Chondrocyte (in vitro differentiated cells): ENCODE results near the gene ZAR1L. TPM values are rescaled to one million over a fixed set of nuclear protein-coding genes. Genes with fewer than 3 reads are reported as not detected.

Experiments
- DNase-seq: peaks from one replicate; pipeline ENCODE4 v3.0.0; 2021; ENCODE audit warnings: mixed read lengths, low spot score
- H3K27ac Mint-ChIP-seq: one replicate; pipeline ENCODE4 v1.8.0; 2021; ENCODE audit warnings: mild to moderate bottlenecking, moderate library complexity, mixed read lengths; ENCODE audit not compliant: unreplicated experiment
- H3K27me3 Mint-ChIP-seq: 2 replicates; pipeline ENCODE4 v1.8.0; 2021; ENCODE audit warnings: low read depth, mixed read lengths
- H3K36me3 Mint-ChIP-seq: 2 replicates; pipeline ENCODE4 v1.8.0; 2021; ENCODE audit warnings: low read depth, mixed read lengths
- H3K4me1 Mint-ChIP-seq: 2 replicates; pipeline ENCODE4 v1.8.0; 2021; ENCODE audit warnings: low read depth, mild to moderate bottlenecking, mixed read lengths
- H3K4me3 Mint-ChIP-seq: one replicate; pipeline ENCODE4 v1.8.0; 2021; ENCODE audit warnings: mild to moderate bottlenecking, moderate library complexity, mixed read lengths; ENCODE audit not compliant: unreplicated experiment
- H3K9me3 Mint-ChIP-seq: 2 replicates; pipeline ENCODE4 v1.8.0; 2021; ENCODE audit warnings: low read depth, mixed read lengths
- CTCF ChIP-seq: fragments of 200-600 bp; sonication (generic); IDR thresholded peaks from 2 replicates; pipeline ENCODE4 v1.5.0; 2021; ENCODE audit warnings: antibody characterized with exemption, mild to moderate bottlenecking, moderate library complexity
- total RNA-seq: library from RNA; stranded (reverse); gene quantifications from 3 replicates; pipeline ENCODE4 v1.2.1, GENCODE V29; 2021

The ZAR1L gene
- total RNA-seq, 1 donor from 2014 or later: not detected

GRCh38 chr13:32272021-32272683 lies 43.0 kb downstream of the ZAR1L start:
- peaks cover 4% of the 10 kb centered on the region for H3K9me3 Mint-ChIP-seq
- H3K27me3 Mint-ChIP-seq: no peaks in the 10 kb centered on the region
- no peak for DNase-seq
- H3K36me3 Mint-ChIP-seq: peaks cover 32% of the 10 kb centered on the region
- H3K4me1 Mint-ChIP-seq: peaks cover 16% of the 10 kb centered on the region
- peak overlapping the region; percentile 62 for H3K27ac Mint-ChIP-seq
- no peak for TF ChIP-seq CTCF
- no peak overlapping the region for H3K4me3 Mint-ChIP-seq

- DNase-seq: no peak
- peaks cover 20% of the 10 kb centered on the region for H3K4me1 Mint-ChIP-seq
- peak; percentile 44 for TF ChIP-seq CTCF
- H3K36me3 Mint-ChIP-seq: peaks cover 34% of the 10 kb centered on the region
- no peak overlapping the region for H3K27ac Mint-ChIP-seq
- H3K4me3 Mint-ChIP-seq: no peak overlapping the region
- peaks cover 4% of the 10 kb centered on the region for H3K9me3 Mint-ChIP-seq
- no peaks in the 10 kb centered on the region for H3K27me3 Mint-ChIP-seq
These were observed 47.2 kb downstream of the ZAR1L start for GRCh38 chr13:32267836-32268439.

- no peaks in the 10 kb centered on the region for H3K9me3 Mint-ChIP-seq
- no peak overlapping the region for H3K27ac Mint-ChIP-seq
- H3K36me3 Mint-ChIP-seq: peaks cover 29% of the 10 kb centered on the region
- no peaks in the 10 kb centered on the region for H3K27me3 Mint-ChIP-seq
- no peak for DNase-seq
- H3K4me1 Mint-ChIP-seq: peaks cover 26% of the 10 kb centered on the region
- H3K4me3 Mint-ChIP-seq: no peak overlapping the region
- TF ChIP-seq CTCF: no peak
These were observed 49.0 kb downstream of the ZAR1L start for GRCh38 chr13:32266130-32266529.

- Mint-ChIP-seq H3K27me3 (no peaks in the 10 kb centered on the region), H3K4me3 (no peak overlapping the region), H3K4me1 (peaks cover 30% of the 10 kb centered on the region), H3K9me3 (no peaks in the 10 kb centered on the region), H3K36me3 (peaks cover 29% of the 10 kb centered on the region), H3K27ac (no peak overlapping the region)
- no peak for TF ChIP-seq CTCF
- no peak for DNase-seq
These were observed 49.4 kb downstream of the ZAR1L start for GRCh38 chr13:32265726-32266125.

- H3K4me3 Mint-ChIP-seq: no peak overlapping the region
- no peak for DNase-seq
- peaks cover 43% of the 10 kb centered on the region for H3K4me1 Mint-ChIP-seq
- H3K27me3 Mint-ChIP-seq: no peaks in the 10 kb centered on the region
- peak overlapping the region; percentile 6 for H3K27ac Mint-ChIP-seq
- TF ChIP-seq CTCF: no peak
- H3K36me3 Mint-ChIP-seq: peaks cover 25% of the 10 kb centered on the region
- H3K9me3 Mint-ChIP-seq: no peaks in the 10 kb centered on the region
These were observed 50.8 kb downstream of the ZAR1L start for GRCh38 chr13:32264407-32264806.
